GM21619 (cell line): ENCODE measurements around the gene KIF3A.

Experiments
- ATAC-seq: cut with Tn5 transposase; IDR thresholded peaks from one replicate; pipeline ENCODE4 v1.9.1; 2021; ENCODE audit not compliant: unreplicated experiment

KIF3A gene

DNA sequence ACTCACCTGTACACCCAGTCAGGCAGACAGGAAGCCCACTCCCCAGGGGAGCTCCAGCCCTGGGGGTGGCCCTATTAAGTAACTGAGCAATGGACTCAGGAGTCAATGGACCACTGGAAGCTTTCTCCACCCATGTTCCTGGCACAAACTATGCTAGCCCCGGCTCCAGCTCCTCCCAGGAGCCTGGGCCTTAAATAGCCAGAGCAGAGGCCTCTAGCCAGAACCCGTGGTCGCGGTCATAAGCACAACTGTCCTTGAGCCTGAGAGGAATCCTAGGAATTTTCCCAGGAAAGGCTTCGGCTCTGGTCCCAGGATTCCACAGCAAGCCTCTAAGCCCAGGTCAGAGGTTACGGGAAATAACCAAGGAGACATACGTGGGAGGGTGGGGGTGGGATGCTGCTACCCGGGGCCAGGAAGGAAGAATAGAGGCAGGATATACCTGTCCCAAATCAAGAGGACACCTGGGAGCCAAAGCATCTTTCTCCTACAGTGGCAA, 34.2 kb upstream of the KIF3A start:
- ATAC-seq: no peak

DNA sequence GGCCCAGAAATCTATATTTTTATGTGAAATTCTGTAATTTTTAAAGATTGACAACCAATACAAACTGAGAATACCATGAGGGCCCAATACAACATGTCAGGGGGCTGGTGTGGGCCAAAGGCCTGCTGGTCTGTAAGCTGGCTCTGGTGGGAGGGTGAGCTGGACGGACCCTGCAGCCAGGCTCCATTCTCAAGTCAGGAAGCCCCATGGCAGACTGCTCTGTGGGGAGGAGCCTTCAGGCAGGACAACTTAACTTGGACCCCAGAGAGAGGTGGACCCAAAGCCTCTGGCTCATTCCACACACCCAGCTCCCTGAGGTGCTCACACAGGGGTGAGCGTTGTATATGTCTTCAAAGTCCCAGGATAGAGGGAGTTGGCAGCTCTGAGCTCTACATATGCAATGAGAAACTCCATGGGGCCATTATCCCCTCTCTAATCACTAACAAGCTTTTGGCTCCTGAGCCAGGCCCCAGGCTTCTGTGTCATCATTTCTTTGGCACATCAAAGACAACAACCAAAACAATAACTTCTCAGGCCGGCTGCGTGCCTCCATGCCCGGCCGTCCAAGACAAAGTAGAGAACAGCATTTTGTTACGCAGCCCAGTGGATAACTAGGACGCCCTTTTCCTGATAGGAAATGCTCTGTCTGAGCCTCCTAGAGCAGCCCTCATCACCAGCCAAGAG, 33.3 kb upstream of the KIF3A start:
- no peak for ATAC-seq

DNA sequence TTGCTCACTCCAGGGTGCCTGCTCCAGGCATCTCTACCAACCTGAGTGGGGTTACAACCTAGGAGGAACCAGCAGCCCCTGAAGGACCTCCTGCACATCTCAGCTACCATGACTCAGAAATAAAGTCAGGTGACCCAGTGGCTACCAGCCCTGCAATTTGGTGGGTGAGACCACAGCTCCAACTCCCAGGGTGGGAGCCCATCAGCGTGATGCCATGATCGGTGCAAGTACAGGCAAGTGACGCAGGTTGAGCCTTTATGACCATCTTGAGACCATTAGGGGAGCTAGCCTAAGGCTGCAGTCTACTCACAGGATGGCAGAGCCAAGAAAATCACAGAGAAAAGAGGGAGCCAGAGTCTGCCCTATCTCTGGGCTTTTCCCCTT, 31.1 kb upstream of the KIF3A start:
- ATAC-seq: no peak

DNA sequence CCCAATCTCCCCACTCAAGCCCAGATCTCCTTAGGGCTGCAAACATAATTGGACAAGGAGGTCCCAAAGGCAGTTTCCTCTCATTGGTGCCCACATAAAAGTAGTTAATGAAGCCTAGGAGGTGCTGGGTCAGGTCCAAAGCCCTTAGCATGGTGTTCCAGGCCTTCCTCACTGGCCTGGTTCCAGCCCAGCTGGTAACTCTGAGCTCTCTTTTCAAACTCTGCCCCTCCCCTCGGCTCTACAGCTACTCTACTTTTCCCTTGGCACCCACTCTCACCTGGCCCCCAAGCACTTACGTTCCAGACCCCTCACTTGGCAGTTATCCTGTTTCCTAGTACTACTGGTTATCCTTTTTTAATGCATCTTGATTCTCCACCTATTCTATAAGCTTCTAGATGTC, 29.8 kb upstream of the KIF3A start:
- no peak for ATAC-seq

DNA sequence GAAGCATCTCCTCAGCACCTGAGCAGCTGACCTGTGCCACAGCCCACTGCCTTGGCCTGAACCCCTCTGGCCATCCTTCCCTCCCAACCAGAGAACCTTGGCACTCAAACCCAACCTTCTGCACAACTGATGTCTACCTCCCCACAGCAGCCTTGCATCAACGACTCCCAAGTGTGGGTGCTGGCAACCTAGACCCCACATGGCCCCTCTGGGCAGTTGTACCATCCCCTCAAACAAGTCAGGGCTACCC, 29.4 kb upstream of the KIF3A start:
- ATAC-seq: no peak

DNA sequence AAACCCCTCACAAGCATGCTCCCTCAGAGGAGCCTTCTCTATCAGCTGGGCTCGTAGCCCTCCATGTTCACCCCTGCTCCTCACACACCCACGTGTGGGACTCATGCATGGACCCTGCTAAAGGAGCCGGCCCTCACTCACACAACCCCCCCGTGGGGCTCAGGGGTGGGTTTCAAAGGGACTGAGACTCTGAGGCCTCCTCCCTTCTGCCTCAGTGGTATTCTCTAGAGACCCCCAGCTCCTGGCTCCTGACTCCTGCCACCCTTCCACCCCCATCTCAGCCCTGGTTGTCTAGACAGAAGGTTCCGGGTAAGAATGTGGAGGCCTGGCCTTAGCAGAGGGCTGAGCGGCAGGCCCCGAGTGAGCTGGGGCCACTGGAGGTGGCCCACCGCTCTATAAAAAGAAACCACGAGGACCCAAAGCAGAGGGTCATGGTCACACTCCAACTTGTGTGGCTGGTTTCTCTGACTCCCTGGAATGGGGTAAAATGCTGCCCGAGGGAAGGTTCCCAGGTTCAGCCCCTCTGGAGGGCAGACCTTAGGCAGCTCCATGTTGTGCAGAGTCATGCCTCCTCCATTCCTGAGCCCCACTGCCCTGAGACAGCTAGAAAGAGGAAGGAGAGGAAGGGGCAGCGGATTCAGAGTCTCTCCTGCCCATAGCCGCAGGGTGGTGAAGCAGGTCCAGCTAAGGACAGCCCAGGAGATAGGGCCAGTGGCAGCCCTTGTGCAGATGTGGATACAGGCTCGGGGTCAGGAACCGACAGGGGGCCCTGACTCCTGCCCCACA, 28.9 kb upstream of the KIF3A start:
- ATAC-seq: no peak

DNA sequence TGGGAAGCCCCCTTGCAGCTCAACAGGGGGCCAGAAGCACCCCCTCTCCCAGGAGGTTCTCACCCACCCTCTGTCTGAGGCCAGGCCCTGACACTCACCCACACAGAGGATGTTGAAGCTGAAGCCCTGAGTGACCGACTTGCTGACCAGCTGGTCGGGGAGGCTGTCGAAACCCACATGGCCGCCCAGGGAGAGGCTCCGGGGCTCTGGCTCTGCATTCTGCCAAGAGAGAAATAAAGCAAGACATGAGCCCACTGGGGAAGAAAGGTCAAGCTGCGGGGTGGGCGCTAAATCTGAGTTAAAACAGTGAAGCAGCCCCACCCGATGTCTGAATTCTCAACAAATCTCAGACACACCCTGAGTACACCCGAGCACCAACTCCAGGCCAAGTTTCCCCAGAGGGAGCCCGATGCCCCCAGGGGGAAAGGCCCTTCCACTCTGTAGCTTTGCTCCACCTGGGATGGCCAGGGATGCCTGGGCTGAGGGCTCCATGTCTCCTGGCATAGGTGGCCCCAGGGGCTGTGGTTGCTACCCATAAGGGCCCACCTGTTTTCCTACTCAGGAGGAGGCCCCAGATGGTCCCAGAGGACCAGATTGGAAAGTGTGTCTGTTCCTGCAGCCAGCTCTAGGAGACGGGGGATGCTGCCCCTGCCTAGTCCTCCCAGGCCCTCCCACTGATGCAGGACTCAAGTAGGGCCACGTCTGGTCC, 28.1 kb upstream of the KIF3A start:
- no peak for ATAC-seq

DNA sequence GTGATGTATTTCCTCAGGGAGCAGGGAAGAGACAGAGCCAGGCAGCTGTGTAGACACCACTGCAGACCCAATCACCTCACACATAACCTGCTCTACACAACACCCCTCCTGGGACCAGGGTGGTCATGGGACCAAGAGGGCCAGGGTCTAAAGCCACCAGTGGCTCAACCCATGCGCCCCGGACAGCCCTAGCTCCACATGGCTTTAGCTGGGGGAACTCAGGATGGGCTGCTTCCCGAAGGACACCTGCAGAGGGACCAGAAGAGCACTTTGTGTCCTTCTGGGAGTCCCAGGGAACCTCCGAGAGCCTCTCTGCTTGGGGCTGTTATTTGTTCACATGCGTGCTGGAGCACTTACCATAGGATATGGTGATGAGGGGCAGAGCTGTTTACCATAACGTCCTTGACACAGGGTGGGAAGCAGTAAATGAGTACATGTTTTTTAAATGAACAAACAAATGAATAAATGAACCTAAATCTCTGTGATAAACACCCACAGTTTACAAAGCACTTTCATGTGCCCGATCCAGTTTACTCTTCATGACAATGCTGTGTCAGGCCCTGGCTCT, 27.4 kb upstream of the KIF3A start:
- ATAC-seq: no peak

DNA sequence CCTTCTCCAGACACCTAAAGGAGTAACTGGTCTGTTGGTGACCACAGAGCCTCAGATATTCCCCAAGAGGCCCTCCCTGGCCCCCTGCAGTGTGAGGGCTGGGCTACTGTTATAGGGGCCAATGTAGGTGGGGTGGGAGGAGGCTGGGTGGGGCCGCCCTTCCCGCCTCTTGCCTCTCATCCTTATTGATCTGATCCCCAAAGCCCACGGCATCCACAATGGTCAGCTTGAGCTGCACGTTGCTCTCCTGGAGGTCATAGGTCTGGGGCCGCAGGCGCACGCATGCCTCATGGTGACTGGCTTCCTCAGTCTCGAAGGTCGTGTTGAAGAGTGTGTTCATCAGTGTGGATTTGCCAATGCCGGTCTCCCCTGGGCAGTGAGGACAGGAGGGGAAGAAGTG, 26.7 kb upstream of the KIF3A start:
- ATAC-seq: no peak

DNA sequence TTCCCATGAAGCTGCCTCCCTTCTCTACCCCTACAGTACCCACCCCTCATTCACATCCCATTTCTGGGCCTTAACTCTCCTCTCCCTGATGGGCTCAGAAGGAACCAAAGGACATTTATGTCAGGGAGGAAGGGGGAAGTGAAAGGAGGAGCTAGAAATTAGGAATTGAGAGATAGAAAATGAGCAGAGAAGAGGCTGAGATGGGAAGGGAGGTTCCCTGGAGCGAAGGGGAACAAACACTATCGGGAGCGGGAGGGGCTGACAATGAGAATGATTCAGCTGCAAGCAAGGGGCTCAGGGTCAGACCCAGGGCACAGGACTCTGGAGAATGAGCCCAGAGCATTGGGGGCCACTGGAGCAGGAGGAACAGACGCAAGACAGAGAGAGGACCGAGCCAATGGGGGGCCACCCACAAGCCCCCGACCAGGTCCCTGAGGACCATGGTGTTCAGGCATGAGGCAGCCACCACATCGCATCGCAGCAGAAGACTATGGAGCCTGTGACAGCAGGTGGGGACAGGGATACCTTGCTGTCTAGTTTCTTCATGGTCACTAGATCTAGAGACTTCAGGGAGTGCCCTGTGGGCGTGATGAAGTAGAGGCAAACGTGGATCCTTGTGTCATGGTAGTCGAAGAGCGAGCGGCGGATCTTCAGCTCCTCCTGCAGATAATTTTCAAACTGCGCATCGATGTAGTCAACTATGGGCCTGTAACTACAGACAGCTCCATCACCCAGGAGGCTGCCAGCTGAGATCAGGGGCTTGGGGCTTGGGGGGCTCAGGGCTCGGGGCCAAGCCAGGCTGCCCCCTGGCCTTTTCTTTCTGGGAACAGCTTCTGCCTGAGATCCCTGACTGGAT, 26.1 kb upstream of the KIF3A start:
- no peak for ATAC-seq

DNA sequence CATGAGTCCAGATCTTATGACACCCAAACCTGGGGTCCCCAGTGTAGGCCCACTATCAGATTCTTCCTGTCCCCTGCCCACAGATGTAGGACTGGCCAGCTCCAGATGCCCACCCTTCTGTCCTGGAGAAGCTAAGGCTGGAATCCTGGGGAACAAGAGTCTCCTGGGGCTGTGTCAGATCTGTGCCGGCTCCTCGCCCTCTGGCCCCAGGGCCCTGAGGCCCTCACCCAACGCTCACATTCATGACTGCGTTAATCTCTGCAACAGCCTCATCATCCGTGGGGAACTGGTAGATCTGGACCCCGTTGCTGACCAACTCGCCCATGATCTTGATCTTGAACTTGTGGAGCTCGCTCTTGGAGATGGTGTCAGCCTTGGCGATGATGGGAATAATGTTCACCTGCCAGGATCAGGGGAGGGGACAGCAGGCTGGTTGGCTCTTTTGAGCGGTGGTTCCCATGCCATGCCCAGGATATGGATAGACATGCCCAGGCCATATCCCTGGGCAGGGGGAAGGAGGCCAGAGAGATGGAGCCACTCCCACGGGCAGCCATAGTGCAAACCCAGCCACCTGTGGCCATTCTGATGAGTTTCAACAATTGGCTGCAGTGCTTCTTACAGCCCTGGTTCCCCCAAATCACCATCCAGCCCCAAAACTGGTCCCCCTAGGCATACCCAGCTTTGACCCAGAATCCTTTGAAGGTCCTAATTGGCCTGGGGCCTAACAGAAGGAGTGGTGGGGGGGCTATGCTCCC, 25.1 kb upstream of the KIF3A start:
- no peak for ATAC-seq

DNA sequence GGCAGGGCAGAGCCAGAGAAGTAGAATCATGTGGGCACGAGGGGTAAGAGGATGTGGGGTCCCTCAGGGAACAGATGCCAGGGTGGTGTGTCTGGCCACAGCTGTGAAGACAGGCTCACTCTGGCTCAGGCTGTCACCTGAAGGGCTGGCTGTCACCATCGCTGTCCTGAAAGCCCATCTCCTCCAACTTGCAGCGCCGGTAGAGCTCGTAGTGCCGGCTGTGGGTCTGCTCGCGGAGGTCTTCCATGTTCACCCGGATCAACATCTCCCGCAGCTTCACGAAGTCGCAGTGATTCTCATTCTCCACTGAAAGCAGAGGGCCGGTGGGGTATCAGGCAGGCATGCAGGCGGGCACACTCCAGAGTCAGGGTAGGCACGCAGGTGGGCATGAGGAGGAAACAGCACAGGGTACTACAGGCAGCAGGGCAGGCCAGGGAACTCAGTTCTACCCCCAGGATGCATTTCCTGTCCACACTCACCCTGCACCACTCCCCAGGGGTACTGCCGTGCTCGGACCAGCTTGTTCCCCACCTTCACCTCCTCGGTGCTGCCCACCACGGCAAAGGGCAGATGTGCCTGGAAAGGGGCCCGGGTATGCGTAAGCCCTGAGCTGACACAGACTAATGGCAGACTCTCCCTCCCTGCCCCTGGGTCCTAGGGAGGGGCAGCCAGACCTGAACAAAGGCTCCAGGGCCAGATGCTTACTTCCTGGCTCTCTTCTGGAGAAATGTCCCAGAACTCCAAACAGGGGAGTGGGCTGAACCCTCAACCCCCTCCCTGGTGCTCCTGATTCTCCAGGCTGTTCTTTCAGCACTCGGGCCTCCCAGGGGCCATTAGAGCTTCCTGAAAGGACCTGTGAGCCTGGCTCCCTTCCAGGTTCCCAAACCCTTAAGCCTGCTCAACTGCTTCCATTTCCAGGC, 24.2 kb upstream of the KIF3A start:
- no peak for ATAC-seq

DNA sequence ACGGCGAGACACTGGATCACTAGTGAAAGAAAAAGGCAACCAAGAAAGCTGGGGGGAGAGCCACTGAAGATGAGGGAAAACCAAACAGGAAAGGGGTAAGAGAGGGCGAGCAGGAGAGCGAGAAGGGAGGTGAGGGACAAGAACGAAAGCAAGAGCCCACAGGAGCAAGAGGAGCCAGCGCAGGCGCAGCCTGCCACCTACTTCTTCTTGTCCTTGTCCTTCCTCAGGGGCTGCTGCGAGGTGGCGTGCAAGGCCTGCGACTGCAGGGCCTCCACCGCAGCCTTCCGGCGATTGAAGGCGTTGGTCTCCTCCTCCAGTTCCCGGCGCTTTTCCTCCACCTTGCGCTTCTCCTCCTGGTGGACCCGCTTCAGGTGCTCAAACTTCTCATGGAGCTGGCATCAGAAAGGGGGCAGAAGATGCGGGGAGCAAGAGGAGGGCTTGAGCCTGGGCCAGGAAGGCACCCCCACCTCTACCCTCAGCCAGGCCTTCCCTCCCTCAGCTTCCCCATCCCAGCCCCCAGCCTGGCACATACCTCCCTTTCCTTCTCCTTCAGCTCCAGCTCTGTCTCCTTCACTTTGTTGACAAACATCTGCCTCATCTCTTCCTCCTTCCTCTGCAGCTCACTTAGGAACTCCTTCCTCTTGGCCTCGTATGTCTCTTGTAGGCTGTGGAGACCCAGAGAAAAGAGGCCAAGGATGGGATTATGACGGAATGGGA, 23.4 kb upstream of the KIF3A start:
- ATAC-seq: no peak

DNA sequence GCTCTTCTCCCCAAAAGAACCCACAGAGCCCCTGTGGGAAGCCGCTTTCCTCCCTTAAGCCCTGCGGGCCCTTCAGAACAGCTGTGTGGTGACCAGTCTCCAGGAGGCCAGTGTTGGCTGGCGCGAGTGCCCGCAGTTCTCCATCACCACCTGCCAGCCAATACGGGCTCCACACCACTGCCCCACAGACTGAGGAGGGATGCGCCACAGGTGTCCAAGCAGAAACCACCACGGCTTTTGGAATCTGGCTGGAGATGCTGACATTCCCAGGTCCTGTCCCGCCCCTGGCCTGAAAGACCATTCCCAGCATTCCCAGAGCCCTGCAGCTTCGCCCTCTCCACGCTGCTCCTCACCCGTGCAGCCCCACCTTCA, 22.7 kb upstream of the KIF3A start:
- no peak for ATAC-seq

DNA sequence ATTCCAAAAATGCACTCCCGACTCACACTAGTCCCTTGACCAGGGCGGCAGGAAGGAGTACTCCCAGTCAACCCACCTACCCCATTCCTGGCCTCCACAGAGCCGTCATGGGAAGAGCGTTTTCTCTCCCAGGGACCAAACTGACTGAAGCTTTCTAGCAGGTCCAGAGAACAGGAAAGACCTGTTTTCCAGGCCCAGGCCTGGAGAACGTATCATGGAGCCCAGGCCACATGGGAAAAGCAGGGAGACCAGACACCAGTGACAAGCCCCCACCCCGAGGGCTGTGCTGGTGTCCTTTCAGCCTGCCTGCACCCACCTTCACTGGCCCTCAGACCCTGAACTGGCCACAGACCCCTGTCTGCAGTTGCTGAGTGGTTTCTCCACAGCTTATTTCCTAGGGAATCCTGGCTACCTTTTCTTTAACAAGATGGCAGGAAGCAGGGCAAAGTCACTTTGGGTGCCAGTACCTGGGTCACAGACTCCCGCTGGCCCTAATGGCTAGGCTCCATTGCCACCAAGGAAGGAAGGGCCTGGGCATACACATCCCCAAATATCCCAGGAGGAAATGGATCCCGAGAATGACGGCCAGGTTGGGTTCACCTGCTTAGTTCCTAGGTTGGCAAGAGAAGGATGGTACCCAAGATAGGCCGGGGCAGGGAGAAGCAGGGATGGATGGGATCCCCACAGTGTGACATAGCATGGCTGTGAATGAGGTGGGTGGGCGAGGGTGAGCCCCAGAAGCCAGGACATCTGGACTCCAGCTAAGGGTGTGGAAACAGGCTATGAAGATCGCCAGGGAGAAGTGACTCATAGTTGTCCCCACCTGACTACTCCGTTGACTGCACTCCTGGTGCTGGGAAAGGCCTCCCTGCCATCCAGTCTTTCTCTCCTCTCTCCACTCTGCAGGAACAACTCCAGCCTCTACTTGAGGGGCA, 22.0 kb upstream of the KIF3A start:
- ATAC-seq: no peak

DNA sequence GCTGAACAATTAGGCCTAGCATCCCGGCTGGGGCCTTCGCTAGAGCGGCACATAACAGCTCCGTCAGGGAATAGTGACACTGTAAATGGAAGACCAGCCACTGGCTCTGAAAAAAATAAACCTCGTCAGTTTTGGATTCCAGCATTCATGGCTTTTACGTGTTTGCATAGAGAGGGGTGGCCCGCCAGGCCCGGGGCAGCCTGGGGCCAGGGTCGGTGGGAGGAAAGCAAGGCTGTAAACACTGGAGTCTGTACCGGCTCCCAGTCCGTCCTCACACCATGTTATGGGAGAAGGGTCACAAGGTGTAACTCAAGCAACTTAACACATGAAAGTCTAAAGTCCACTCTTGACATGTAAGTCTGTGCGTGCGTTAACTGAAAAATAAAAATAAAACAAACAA, 21.1 kb upstream of the KIF3A start:
- no peak for ATAC-seq

DNA sequence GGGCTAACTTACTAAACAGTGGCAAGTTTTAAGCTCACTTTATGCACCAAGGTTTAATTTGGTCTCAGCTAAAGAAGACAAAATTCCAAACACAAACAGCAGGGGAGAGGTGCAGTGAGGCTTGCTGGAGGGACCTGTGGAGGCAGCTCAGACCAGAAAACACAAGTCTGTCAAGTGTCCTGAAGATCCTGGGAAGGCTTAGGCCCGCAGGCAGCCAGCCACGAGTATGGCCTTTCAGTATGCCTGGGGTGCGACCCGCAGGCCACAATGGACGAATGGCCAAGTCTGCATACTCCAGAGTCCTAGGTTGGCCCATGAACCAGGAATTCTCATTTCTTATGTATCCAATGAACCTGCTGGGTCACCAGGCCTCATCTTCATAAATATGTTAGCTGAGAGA, 19.2 kb upstream of the KIF3A start:
- ATAC-seq: no peak

DNA sequence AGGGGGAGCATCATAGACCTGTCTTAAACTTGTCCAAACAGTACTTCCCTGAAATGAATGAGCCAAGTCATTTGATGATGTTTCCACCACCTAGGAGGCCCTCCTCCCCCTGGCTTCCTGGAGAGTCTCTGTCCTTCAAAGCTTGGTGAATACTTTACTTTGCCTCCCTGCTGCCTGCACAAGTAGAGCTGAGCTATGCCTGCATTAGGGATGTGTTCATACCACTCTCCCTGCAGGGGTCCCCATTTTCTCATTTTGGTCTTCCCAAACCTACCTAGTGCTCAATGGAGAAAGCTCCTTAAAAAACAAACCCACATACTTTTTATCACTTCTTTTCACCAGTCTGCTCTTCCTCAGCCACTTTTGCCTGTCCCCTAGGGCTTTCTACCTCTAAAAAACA, 17.6 kb upstream of the KIF3A start:
- no peak for ATAC-seq
